ENCODE measurements around the gene POM121.
A peak's percentile ranks its signal among the peaks of the same experiment; 100 is the strongest.
"Not testable (repeated sequence)": the region's sequence is repeated elsewhere in the genome, so short reads cannot be mapped to it uniquely, and the experiment has no call there.

POM121 gene

GRCh38 chr7:72924733-72925545, at the start of gene POM121:
TSS of gene POM121 (plus strand) at chr7:72925095. CDS start at chr7:72925122, 27 bp downstream.
- DNase-seq, result peak; percentile 94

GRCh38 chr7:72879079-72879736, 45.7 kb upstream of the POM121 start:
- peak; percentile 89 for DNase-seq

GRCh38 chr7:72879737-72880215, 45.1 kb upstream of the POM121 start:
- DNase-seq, result peak; percentile 56

GRCh38 chr7:72891750-72892149, 33.1 kb upstream of the POM121 start:
- DNase-seq, result not testable (repeated sequence)

DNA sequence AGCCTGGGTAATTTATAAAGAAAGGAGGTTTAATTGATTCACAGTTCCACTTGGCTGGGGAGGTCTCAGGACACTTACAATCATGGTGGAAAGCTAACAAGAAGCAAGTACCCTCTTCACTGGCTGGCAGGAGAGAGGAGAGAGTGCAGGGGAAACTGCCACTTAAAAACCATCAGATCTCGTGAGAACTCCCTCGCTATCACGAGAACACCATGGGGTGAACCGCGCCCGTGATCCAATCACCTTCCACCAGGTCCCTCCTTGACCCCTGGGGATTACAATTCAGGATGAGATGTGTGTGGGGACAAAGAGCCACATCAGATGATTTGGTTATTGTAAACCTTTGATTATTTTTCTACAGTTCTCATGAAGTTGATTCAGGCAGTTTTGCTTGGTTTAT, 20.2 kb upstream of the POM121 start:
- DNase-seq, result not testable (repeated sequence)

GRCh38 chr7:72908422-72908821, 16.5 kb upstream of the POM121 start:
- not testable (repeated sequence) for DNase-seq

GRCh38 chr7:72911395-72911794, 13.5 kb upstream of the POM121 start:
- DNase-seq, result not testable (repeated sequence)

GRCh38 chr7:72913750-72914149, 11.1 kb upstream of the POM121 start:
- not testable (repeated sequence) for DNase-seq

- peak; percentile 38 for DNase-seq
Measured at GRCh38 chr7:72914756-72915525, 10.0 kb upstream of the POM121 start.

DNA sequence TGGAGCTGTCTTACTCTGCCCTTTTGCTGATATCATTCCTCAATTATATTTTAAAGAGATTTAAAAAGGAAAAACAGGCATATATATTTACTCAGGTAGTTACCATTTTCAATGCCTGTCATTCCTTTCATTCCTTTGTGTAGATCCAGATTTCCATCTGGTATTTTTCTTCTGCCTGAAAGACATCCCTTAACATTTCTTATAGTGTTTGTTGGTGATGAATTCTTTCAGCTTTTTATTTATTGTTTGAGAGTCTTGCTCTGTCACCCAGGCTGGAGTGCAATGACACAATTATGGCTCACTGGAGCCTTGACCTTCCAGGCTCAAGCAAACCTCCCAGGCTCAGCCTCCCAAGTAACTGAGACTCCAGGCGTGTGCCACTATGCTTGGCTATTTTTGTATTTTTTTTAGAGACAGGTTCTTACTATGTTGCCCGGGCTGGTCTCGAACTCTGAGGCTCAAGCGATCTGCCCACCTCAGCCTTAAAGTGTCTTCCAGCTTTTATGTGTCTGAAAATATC, 5.6 kb upstream of the POM121 start:
- DNase-seq, result no peak

DNA sequence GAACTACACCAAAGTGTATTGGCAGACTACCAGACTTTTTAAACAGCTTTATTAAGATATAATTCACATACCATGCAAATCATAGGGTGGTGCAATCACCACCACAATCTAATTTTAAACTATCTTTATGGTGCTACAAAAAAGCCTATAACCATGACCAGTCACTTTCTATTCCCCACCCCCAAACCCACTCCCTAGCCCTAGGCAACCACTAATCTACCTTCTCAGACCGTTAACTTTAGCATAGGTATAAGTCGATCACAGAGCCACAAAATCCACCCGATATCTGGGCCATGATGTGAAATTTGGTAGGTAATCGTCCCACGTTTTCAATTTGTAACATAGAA, 536 bp upstream of the POM121 start:
- no peak for DNase-seq

GRCh38 chr7:72925546-72926120, 738 bp downstream of the POM121 start:
- DNase-seq, result peak; percentile 45

DNA sequence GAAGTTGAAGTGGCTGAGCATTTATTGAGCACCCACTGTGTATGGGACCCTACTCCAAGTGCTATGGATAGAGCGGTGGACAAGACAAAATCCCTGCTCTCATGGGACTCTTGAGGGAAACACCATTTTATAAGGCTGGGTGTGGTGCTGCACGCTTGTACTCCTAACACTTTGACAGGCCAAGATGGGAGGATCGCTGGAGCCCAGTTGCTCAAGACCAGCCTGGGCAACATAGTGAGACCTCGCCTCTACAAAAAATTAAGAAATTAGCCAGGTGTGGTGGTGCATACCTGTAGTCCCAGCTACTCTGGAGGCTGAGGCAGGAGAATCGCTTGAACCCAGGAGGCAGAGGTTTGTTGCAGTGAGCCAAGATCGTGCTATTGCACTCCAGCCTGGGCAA, 2.9 kb downstream of the POM121 start:
- not testable (repeated sequence) for DNase-seq

DNA sequence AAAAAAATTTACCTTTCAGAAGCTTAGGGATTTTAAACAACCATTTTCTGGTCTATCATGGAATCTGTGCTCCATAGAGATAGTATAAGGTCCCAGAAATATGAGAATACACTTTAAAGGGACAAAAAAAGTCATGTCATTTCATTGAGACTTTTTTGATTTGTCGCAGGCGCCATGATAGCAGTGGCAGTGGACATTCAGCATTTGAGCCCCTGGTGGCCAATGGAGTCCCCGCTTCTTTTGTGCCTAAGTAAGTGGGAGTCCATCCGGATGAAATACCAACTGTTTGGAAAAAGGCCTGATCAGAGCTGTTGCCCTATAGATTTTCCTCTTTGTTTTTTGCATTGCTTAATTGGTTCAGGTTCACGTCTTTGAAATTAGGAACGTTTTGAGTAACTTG, 3.3 kb downstream of the POM121 start:
- not testable (repeated sequence) for DNase-seq

DNA sequence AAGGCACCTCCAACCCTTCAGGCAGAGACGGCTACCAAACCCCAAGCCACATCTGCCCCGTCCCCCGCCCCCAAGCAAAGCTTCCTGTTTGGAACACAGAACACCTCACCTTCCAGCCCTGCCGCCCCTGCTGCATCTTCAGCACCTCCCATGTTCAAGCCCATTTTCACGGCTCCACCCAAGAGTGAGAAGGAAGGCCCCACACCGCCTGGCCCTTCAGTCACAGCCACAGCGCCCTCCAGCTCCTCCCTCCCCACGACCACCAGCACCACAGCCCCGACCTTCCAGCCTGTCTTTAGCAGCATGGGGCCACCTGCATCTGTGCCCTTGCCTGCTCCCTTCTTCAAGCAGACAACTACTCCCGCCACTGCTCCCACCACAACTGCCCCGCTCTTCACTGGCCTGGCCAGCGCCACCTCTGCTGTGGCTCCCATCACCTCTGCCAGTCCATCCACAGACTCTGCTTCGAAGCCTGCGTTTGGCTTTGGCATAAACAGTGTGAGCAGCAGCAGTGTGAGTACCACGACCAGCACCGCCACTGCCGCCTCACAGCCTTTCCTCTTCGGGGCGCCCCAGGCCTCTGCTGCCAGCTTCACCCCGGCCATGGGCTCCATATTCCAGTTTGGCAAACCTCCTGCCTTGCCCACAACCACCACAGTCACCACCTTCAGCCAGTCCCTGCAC, 17.3 kb downstream of the POM121 start:
- DNase-seq, result not testable (repeated sequence)

DNA sequence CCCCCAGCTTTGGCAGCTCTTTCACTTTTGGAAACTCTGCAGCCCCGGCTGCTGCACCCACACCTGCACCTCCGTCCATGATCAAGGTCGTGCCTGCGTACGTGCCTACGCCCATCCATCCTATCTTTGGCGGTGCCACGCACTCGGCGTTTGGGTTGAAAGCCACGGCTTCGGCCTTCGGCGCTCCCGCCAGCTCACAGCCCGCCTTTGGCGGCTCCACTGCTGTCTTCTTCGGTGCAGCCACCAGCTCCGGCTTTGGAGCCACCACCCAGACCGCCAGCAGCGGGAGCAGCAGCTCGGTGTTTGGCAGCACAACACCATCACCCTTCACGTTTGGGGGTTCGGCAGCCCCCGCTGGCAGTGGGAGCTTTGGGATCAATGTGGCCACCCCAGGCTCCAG, 18.1 kb downstream of the POM121 start:
- DNase-seq, result not testable (repeated sequence)

DNA sequence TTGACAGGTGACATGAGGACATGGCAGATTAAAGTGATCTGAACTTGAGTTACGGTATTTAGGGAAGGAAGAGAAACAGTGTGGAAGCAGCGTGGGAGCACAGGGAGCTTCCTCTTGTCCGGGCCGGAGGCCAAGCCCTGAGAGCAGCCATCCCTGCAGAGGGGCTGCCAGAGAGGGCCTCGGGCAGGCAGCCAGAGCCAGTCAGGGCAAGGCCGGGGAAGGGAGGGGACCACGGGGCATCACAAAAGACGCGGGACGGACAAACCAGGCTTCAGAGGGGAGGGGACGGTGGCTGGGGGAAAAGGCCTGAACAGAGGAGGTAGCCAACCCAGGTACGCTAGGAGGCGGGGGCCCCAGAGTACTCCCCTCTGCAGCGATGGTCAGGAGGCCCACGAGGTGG, 20.0 kb downstream of the POM121 start:
- not testable (repeated sequence) for DNase-seq

GRCh38 chr7:72945597-72945996, 20.7 kb downstream of the POM121 start:
- not testable (repeated sequence) for DNase-seq

GRCh38 chr7:72946130-72946745, 21.3 kb downstream of the POM121 start:
- DNase-seq, result not testable (repeated sequence)

- DNase-seq, result not testable (repeated sequence)
Measured at GRCh38 chr7:72948714-72949113, 23.8 kb downstream of the POM121 start.

- DNase-seq, result not testable (repeated sequence)
Measured at GRCh38 chr7:72949276-72949675, 24.4 kb downstream of the POM121 start.

DNA sequence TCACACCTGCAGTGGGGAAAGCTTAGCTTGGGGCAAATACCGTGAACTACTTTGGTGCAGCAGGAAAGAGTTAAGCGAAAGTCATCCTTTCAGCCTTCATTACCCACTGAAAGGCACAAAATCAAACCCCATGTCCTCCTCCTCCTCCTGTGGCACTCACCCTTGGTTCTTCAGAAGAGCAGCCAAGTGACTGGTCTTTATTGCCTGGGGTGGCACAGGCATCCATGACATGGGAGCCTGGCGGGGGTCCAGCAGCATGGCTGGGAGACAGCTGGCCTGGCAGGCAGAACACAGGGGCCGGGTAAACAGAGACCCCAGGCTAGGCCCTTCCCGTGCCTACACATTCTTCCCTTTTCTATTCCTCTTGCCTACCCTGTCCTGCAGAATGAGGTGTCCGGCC, 24.8 kb downstream of the POM121 start:
- peak; percentile 8 for DNase-seq
